Endometrium (tissue), 2 donors: ENCODE measurements around the gene PDE4B.

Experiments used
- FAIRE-seq: peaks from 2 replicates; lab custom pipeline; 2012; peaks lifted over from hg19 to GRCh38; lab: Jason Lieb, UNC
- donor health status: control.
- donor health status: control.

Gene PDE4B

DNA sequence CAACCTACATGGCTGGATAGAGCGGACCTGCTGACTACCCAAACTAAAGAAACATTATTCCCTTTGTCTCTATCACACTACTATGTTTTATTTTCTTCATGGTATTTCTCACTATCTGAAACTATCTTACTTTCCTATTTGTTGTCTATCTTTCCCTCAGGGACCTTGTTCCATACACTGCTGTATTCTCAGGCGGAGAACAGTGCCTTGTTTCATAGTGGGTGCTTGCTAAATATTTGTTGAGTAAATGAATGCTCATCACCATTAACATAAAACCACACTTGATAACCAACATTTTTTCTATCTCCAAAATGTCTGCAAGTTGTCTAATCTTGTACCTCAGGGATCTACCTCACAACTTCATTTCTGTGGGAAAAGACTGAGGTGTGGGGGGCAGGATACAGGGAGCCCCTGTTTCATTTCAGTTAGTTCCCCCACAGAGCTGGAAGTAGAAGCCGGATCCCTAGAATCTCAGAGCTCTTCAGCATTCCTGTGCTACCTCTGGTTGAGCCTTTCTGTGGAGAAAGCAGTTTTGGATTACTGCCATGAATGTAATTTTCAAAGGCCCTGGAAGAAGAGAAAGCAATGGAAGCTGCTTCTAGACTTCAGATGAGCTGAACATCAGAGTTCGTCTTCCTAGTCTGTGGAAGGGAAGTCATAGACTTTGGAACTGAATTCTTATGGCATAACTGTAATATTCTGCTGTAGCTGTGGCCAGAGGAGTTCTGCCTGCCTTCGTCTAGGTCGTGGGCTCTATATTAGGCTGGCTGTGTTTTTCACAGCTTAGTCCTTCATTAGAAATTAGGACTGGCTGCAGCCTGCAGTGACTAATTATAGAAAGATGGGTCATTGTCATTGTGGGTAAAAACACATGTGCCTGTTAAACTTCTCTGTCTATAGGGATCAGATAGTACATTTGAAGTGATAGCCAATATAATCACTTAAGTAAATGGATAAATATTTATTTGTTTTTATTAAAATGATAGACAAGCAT, 448.1 kb downstream of the PDE4B start:
- FAIRE-seq: no peak

DNA sequence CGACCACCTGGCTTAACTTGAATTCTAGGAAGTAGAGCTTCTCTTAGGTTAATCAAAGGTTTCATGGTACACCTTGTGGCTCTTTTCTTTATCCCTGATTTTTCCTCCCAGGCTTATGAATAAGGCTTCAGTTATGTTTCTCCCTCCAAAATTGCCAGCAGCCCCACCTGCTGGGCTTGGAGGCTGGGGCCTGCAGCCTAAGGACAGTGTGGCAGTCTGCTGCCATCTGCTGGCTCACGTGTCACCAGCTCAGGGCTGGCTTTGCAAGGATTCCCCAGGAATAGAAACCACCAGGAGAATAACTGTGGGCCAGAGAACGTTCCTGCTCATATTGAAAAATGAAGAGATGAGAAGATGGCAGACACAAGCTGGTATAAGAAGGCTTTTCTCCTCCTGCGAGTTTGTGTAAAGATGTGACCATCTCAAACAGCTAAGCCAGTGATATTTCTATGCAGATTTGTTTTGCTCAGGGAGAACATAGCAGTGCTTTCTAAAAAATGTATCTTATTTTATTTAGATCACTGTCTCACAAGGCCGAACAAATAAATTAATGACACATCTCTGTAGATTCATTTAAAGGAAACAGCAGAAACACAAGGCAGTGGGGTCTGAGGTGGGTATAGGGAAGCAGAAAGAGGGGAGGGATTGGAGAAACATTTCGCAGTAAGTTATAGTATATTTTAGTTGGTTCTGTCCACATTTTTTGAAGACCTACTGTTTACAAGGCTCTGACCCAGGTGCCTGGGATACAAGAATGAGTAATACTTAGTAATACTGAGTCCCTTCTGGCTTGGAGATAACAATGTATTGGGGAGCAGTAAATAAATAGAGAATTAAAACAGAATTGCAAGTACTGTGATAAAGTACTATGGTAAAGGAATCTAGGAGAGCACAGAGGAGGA, 450.2 kb downstream of the PDE4B start:
- peak; percentile 94 for FAIRE-seq

DNA sequence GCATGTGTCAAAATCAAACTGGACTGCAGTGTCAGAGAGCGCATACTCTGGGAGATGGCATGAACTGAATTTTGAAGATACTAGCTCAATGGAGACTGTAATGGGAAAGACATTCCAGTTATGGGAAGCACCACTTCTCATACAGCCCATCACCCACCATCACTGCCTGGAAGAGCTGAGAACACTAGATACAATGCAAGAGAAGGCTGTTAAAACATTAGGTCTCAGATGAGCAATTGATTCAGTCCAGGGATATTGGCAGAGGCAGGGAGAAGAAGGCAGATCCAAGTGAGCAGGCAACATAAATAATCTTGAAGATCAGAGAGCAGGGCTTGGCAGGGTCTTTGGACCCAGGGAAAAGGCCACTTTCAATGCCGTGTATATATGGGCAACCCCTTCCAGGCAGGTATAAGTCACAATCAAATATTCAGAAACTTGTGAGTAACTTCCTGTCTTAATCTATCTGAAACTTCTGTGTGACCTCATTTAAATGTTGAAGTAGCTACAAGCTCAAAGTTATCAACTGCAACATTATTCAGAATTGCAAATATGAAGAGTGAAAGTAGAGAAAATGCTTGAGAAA, 450.9 kb downstream of the PDE4B start:
- FAIRE-seq: no peak

DNA sequence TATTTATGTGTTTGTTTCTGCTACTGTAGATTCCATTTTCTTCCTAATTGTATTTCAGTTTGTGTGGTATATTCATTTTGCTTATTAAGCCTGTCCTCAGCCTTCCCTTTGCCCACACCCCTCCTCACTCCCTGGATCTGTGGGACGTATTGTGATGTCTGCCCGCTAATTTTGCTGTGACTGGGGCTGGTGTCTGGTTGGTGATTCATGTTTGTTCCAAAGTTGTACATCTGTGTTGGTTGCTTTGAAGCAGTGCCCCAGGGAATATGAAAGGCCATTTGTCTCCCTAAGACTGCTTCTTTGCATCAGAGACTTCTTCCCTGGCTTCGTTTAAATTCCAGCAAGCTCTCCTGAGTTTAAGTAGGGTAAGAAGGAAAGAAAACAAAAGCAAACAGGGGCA, 451.7 kb downstream of the PDE4B start:
- no peak for FAIRE-seq

DNA sequence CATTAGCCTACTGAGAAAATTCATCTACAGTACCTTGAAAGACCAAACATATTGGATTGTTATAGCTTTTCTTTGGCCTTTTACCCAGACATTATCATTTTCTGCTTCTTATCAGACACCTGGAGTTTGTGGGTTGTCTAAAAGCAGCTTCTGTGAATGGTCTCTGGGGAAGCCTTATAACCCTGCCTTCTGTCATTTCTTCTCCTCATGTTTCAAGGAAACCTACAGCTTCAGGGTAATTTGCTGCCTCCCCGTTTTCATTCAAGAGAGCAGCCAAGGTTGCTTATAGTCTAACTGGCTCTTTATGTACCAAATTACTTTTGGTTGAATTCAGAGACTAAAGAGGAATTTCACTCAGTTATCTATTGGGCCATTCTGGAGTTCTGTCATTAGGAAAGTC, 453.0 kb downstream of the PDE4B start:
- FAIRE-seq: no peak

DNA sequence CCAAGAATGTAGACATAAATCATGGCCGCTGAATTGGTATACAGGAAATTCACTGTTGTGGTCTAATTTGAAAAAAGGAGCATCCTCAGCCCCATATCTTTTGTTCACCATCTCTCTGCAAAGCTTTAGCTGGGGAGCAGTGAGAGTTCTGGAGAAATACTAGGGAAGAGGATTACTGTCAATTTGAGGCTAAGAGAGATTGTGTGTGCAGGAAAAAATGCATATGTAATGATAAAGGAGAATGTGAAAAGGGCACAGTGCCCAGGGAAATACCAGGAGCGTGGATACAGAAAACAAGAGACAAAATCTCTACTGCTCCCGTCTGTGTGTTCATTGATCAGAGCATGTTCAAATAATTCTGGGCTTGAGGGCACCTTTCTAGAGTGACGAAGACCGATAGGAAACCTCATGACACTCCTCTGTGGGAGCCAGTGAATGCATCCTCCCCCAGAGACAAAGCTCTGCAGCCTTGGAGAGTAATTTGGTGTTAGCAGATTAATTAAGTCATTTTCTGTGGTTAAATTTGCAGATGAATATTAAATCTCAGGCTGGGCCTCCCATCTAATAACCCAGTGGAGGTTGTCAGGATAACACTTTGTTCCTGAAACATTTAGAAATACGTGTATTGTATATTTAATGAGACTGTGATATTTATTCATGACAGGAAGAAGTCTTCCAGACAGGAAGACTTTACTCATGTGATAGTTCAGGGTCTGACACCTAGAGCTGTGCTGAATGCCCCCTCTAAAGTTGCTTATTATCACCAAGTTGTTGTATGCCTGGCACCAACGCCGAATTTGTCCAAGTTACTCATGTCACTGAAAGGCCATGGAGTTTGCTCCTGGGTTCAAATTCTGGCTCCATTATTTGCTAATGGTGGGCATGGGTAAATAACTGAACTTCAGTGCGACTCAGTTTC, 453.9 kb downstream of the PDE4B start:
- FAIRE-seq: no peak

DNA sequence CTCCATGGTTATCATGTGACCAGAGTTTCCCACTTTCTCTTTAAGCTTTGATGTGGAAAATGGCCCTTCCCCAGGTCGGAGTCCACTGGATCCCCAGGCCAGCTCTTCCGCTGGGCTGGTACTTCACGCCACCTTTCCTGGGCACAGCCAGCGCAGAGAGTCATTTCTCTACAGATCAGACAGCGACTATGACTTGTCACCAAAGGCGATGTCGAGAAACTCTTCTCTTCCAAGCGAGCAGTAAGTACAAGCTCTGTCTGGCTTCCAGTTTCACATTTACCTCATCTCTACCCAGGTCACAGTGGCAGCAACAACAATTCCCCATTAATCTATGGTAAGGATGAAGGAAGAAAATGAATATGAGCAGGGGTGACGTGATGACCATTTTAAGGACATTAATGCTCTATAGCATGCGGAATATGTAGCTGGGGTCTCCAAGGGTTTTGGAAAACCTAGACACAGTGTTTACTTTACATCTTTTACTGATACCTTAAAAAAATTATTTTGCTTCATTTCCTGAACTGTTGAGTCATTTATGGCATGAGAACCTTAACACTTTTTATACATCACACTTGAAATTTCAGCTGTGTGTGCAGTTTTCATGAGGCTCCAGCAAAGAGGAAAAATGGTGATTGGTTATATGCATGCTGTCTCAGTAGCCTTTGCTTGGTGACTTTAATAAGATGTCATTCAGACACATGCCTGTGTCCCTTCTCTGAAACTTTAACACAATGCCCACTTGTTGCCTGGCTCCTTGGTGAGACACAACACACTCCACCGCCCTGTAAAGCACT, 454.9 kb downstream of the PDE4B start:
- no peak for FAIRE-seq

DNA sequence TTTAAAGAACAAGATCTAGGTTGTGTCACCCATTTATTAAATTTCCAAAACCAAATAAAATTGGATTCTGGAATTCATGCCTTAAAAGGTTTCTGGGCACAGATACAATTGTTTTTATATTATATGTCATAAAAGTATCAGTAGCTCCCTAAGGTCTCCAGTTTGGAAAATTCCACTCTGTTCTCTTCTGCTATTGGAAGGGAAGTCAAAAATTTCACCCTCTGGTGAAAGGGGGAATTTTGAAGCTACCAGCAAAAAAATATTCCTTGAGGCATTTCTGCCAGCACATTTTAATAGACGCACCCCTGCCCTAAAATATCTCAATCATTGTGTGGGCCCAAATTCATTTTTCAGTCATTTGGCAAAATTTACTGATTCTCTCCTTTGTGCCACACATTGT, 455.6 kb downstream of the PDE4B start:
- no peak for FAIRE-seq

DNA sequence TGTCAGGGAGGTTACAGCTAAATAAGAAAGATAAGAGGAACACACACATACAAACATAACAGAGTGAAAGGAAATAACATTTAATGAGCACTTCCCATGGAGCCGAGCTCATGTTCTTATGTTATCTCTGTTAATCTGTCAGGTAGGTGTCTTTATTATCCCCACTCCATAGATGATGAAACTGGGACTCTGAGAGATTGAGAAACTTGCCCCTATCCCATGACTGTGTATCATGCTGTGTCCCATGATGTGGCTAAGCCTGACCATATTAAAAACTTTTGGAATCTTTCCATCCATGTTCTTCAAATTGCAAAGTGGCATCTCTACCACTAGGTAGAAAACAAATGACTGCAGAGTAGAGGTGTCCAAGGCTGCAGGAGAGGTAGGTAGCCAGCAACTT, 456.1 kb downstream of the PDE4B start:
- no peak for FAIRE-seq

DNA sequence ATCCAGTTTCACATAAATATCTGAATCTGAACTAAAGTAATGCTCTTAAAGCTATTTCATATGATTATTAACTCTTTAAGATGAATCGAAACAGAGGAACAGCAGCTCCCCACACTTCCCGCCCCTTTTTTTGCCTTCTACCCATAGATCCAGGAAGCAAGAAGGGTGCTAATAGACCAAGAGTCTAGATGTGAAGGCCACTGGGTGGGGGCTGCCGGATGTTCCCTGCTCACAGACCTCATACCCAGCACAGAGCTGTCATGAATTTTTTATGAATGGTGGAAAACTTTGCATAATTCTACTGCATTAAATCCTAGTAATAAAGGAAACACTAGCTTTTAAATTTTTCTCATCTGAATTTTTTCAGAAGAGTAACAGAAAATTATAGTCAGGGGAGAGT, 457.4 kb downstream of the PDE4B start:
- FAIRE-seq: no peak

DNA sequence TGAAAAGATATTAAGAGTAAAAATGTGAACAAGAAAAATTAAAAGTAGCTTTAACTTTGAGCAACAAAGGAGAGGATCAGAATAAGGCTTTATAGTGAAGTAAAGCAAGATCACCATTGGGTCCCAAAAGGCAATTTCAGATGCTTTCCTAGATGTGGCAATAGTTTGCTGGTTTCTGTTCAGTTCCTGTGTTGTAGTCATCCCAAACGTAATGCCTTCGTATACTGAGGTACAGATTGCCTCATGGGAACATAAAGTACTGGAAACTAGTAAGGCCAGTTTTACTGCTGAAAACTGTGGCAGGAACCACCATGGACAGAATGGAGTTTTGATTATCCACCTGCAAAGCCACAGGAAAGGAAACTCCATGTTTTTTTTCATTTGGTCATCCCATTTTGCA, 457.8 kb downstream of the PDE4B start:
- FAIRE-seq: no peak

DNA sequence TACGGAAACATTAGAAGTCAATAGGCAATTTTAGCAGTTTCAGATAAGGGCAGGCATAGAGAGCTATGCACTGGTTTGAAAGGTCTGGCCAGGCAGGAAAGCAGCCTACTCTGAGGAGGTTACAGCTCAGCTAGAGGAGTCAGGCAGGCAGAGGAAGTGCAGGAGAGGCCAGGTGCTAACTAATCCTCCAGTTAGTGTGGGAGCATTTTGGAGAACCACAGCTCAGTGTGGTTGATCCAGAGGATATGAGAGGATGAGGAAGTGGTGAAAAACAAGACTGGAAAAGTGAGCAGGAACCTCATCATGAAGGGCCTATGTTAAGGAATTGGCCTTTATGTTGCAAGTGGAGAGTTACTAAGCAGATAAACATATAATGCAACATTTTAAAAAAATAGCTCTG, 458.9 kb downstream of the PDE4B start:
- FAIRE-seq: no peak

DNA sequence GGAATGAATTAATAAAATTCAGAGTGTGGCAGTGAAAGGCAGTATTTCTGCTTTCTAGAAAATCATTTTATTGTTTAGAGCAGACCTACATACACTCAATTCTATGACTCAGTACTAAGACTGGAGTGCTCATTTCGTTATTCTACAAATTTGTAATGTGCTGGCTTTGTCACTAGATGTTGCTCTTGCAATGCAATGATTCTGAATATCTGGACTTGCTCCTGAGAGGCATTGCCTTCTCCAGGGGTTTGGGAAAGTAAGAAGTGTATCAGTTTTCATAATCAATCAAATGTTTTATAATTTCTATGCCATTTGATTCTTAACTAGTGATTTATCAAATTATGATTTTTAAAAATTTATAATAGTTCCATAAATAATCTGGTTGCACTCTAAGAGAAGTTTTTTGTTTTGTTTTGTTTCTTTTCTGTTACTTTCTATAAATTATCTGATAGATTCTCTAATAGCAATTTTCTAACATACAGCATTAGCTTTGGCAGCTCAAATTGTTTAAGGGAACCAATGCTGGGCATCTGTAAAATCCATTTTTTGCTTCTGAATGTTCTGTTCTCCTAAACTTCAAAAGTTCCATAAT, 460.7 kb downstream of the PDE4B start:
- FAIRE-seq: peak; percentile 98

DNA sequence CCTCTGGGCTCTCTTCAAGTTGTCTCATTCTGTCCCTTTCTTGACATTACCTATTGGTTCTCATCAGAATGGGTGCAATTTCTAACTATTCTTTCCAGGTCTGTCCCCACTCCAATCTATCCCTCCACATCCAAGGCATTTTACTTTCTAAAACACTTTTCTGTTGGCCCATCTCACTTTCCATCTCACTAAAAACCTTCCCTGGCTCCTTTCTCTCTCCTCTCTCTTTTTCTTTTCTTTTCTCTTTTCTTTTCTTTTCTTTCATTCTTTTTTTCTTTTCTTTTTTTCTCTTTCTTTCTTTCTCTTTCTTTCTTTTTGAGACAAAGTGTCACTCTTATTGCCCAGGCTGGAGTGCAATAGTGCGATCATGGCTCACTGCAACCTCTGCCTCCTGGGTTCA, 462.1 kb downstream of the PDE4B start:
- FAIRE-seq: no peak

DNA sequence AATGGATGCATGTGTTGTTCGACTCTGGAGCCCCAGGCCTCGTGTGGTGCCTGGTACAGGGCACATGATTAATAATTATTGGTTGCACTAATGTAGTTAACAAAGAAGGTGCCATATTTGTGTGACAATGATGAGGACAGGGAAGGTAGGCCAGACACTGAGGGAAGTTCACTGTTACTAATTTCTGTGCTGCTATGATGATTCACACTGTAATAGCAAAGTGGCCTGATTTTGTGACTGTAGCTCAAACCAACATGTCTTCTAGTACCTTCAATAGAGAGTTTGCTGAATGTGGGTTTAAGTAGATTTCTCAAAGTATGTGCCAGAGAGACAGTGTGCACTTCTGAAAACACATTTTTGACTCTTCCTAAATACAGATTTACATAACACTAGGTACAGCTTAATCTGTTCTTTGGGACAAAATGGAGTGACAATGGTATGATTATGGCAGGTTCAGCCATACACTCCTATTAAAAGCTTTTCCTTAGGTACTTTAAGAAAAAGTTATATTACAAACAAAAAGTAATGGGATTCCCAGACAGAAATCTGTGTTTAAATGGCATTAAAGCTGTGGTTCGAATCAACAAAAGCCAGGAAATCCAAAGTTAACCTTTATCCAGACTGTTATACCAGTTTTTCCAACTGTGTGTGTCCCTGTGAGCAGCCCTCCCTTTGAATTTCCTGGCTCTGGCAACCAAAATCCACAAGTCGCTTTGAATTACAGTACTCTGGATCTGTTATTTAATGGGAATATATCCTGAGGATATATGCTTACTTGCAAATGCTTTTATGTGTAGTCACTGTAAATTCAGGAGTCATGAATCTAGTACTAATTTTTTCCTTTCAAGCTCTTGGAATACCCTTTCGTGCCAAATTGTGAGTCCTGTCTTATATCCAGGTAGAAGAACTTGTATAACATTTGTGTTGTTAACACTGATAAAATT, 464.2 kb downstream of the PDE4B start:
- no peak for FAIRE-seq

DNA sequence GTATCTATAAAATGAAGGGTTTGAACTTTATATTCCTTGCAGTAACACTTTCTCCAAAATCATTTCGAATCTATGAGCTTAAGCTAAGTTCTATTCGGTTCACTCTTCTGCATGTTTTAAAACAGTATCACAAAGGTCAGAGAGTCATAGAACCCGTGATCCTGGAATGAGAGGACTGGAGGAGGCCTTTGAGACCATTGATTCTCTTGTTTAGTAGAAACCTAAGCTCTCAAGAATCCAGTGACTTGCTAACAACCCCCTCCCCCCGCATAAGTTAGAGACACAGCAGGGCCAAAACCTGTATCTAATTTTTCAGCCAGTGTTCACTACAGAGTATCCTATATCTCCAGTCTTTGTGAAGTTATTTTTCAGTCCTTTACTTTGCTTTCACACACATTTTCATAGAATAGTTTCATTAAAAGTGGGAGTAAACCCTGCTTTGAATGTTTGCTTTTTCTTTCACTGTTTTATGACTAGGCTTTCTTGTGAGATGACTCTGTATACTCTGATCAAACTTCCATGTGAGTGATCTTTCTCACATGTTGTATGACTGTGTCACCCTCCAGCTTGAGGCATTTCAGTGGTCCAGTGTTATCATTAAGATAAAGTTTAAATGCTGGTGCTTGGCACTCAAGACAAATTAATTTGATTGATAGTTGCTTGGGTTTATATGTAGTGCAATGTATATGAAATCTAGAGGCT, 465.9 kb downstream of the PDE4B start:
- FAIRE-seq: no peak

DNA sequence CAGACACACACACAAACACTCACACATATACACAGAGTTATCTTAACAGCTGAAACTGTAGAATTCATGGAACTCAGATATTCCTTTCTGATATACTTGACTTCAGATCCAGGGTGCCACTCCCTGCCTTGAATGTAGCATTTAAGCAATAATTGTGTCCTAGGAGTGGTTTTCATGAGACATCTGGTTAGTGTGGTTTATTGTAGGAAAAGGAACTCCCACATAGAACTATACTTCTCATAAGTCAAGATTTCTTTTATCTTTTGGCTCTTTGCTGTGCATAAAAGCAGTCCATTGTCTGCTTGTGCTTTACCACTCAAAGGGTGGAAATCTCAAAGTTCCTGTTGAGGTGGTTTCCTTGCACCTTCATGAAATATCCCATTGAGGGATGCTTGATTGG, 468.7 kb downstream of the PDE4B start:
- FAIRE-seq: no peak

DNA sequence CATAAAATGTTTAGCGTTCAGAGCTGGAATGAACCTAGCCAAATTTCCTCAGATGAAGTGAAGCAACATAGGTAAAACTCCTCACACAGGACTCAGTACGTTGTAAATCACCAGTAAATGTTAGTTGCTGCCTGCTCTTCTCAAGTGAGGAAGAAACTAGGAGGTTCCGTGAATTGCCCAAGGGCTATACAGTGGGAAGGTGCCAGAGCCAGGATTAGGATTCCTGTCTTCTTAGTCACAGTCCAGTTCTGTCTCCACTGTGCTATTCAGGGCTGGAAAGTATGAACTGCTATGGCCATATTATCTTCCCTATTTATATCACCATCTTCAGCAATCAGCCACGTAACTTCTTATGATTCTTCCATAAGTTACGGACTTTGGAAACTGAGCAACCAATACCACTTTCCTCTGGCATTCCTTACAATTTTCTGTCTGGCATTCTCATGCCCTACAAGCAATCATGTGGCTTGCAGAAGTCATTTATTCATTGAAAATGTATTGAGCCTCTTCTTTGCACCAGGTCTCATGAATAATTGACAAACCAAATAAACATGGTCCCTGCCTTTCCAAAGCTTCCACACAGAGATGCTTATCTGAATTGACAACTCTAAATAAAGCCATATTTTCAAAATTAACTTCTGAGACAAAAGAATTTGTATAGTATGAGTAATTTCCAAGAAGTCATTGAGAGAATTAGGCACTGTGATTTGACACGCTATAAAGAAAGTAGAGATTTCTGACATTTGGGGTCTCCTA, 469.7 kb downstream of the PDE4B start:
- no peak for FAIRE-seq
